ENCODE measurements around the gene FBXL3. TPM values are rescaled to one million over a fixed set of nuclear protein-coding genes. Genes with fewer than 3 reads are reported as not detected.
"Not testable (repeated sequence)": the region's sequence is repeated elsewhere in the genome, so short reads cannot be mapped to it uniquely, and the experiment has no call there.

Gene FBXL3
- total RNA-seq, 6 experiments from 2014 or later = 13.6 to 31.4 (median 19.7) TPM

- Histone ChIP-seq H3K4me3 (no peak overlapping the region), H3K4me1 (no peaks in the 10 kb centered on the region), H3K27me3 (no peaks in the 10 kb centered on the region), H3K9me3 (no peaks in the 10 kb centered on the region), H3K27ac (no peak overlapping the region), H3K36me3 (peaks cover 0 to 75% (median 21%) of the 10 kb centered on the region in 4 donors)
- WGBS (ENCODE audit: insufficient coverage, low coverage, low lambda C conversion rate, missing lambda C conversion rate) = 95% methylated on average over 2 of the region's 2 CpGs
- no peak for TF ChIP-seq CTCF (IDR thresholded peaks at IDR 0.05)
- no peak for TF ChIP-seq POLR2A (IDR thresholded peaks at IDR 0.05)
- no peak for ATAC-seq
- intact Hi-C loops (cut with DNase I) = no loop called here
- no peak for DNase-seq
Observed at GRCh38 chr13:77014906-77015685, 11.9 kb downstream of the FBXL3 start.

GRCh38 chr13:77013853-77014542, 13.0 kb downstream of the FBXL3 start:
- TF ChIP-seq CTCF (IDR thresholded peaks at IDR 0.05) (no peak), POLR2A (IDR thresholded peaks at IDR 0.05) (no peak)
- intact Hi-C loops (cut with DNase I) = no loop called here
- Histone ChIP-seq H3K4me1 (peaks cover 0 to 2% (median 0%) of the 10 kb centered on the region in 4 donors), H3K27ac (no peak overlapping the region), H3K27me3 (no peaks in the 10 kb centered on the region), H3K9me3 (no peaks in the 10 kb centered on the region), H3K4me3 (no peak overlapping the region), H3K36me3 (peaks cover 0 to 83% (median 27%) of the 10 kb centered on the region in 4 donors)
- DNase-seq (no peak), ATAC-seq (no peak)
- 48% methylated on average over 2 of the region's 2 CpGs for WGBS (ENCODE audit: insufficient coverage, low coverage, low lambda C conversion rate, missing lambda C conversion rate)

GRCh38 chr13:77009719-77010118, 17.2 kb downstream of the FBXL3 start:
- H3K9me3 ChIP-seq; H3K27me3 ChIP-seq; H3K4me3 ChIP-seq; DNase-seq; H3K27ac ChIP-seq; H3K4me1 ChIP-seq; ATAC-seq; intact Hi-C loops (cut with DNase I): not testable (repeated sequence)
- H3K36me3 ChIP-seq = peaks cover 0 to 71% (median 25%) of the 10 kb centered on the region in 4 donors
- WGBS (ENCODE audit: insufficient coverage, low coverage, low lambda C conversion rate, missing lambda C conversion rate) = 100% methylated on average over 5 of the region's 5 CpGs

- no peaks in the 10 kb centered on the region for H3K27me3 ChIP-seq
- TF ChIP-seq CTCF (IDR thresholded peaks at IDR 0.05) (no peak), POLR2A (IDR thresholded peaks at IDR 0.05) (no peak)
- intact Hi-C loops (cut with DNase I) = no loop called here
- WGBS (ENCODE audit: insufficient coverage, low coverage, low lambda C conversion rate, missing lambda C conversion rate) = 85% methylated on average over 2 of the region's 2 CpGs
- H3K4me3 ChIP-seq = no peak overlapping the region
- ATAC-seq (no peak), DNase-seq (no peak)
- peaks cover 0 to 4% (median 0%) of the 10 kb centered on the region in 4 donors for H3K4me1 ChIP-seq
- peaks cover 0 to 64% (median 21%) of the 10 kb centered on the region in 4 donors for H3K36me3 ChIP-seq
- H3K27ac ChIP-seq = no peak overlapping the region
- no peaks in the 10 kb centered on the region for H3K9me3 ChIP-seq
Observed at GRCh38 chr13:77009011-77009410, 17.9 kb downstream of the FBXL3 start.

- H3K9me3 ChIP-seq; H3K4me1 ChIP-seq; H3K27ac ChIP-seq; intact Hi-C loops (cut with DNase I); H3K27me3 ChIP-seq; DNase-seq; H3K4me3 ChIP-seq: not testable (repeated sequence)
- 95% methylated on average over 2 of the region's 4 CpGs for WGBS (ENCODE audit: insufficient coverage, low coverage, low lambda C conversion rate, missing lambda C conversion rate)
- peak; percentile 55 to 61 (median 56) for ATAC-seq
- H3K36me3 ChIP-seq = peaks cover 0 to 64% (median 18%) of the 10 kb centered on the region in 4 donors
Observed at GRCh38 chr13:77008337-77008736, 18.6 kb downstream of the FBXL3 start.

Data from right lobe of liver (tissue), 6 donors.